ENCODE measurements around the gene FXYD3. TPM values are rescaled to one million over a fixed set of nuclear protein-coding genes. Genes with fewer than 3 reads are reported as not detected.
A peak's percentile ranks its signal among the peaks of the same experiment; 100 is the strongest.

Gene FXYD3
- total RNA-seq, 2 experiments from 2014 or later, result 0.35 to 0.88 TPM

GRCh38 chr19:35123573-35123972, 8.0 kb downstream of the FXYD3 start:
- Histone ChIP-seq H3K4me3 (ENCODE audit: low read depth, low read length, poor library complexity, severe bottlenecking) (no peak overlapping the region), H3K9me3 (ENCODE audit: low read length) (no peaks in the 10 kb centered on the region), H4K20me1 (ENCODE audit: insufficient read depth, low read length) (no peaks in the 10 kb centered on the region), H2AFZ (ENCODE audit: low read length) (no peak overlapping the region), H3K4me1 (ENCODE audit: insufficient read depth, low read length, poor library complexity, severe bottlenecking) (peaks cover 13% of the 10 kb centered on the region), H3K9me2 (ENCODE audit: insufficient read depth, low read length) (no peaks in the 10 kb centered on the region), H3K79me2 (ENCODE audit: insufficient read depth, low read depth, low read length) (no peaks in the 10 kb centered on the region), H3K4me2 (ENCODE audit: low read length) (peak overlapping the region; percentile 74; the same call in 1 of the 2 replicates), H3K27ac (ENCODE audit: low read depth, low read length, poor library complexity, severe bottlenecking) (no peak overlapping the region), H3K36me3 (ENCODE audit: insufficient read depth, low read length) (no peaks in the 10 kb centered on the region)
- ChIA-PET POLR2A (interaction anchor here (1.4 kb wide), 1 partner anchor 9 kb away, joined by 3 read pairs; no protein-coding TSS in a partner anchor), CTCF (ENCODE audit: unreplicated experiment) (no interaction called here)
- BruUV-seq (replicated peaks), result no TSS peak
- no peak for DNase-seq (ENCODE audit: low spot score)
- TF ChIP-seq CTCF (conservative IDR thresholded peaks at IDR 0.05; ENCODE audit: low read length) (no peak), EZH2phosphoT487 (IDR thresholded peaks at IDR 0.05; ENCODE audit: borderline replicate concordance, low read depth, low read length) (no peak)
- intact Hi-C loops (cut with micrococcal nuclease; ENCODE audit: unreplicated experiment), result no loop called here

- H3K4me3 ChIP-seq (ENCODE audit: low read depth, low read length, poor library complexity, severe bottlenecking), result peak overlapping the region; percentile 58
- ChIA-PET CTCF (ENCODE audit: unreplicated experiment) (interaction anchor here (0.9 to 1.3 kb wide), 2 partner anchors 11 to 17 kb away, joined by 4 read pairs; no protein-coding TSS in a partner anchor), POLR2A (interaction anchor here (0.9 to 1.4 kb wide), 3 partner anchors 10 to 136 kb away, joined by 3 to 4 read pairs (median 3); no protein-coding TSS in a partner anchor)
- H3K4me2 ChIP-seq (ENCODE audit: low read length), result peak overlapping the region; percentile 74
- TF ChIP-seq CTCF (conservative IDR thresholded peaks at IDR 0.05; ENCODE audit: low read length) (no peak), EZH2phosphoT487 (IDR thresholded peaks at IDR 0.05; ENCODE audit: borderline replicate concordance, low read depth, low read length) (no peak)
- DNase-seq (ENCODE audit: low spot score), result peak; percentile 89
- no peaks in the 10 kb centered on the region for H3K9me2 ChIP-seq (ENCODE audit: insufficient read depth, low read length)
- intact Hi-C loops (cut with micrococcal nuclease; ENCODE audit: unreplicated experiment), result no loop called here
- BruUV-seq (replicated peaks), result no TSS peak
- no peak overlapping the region for H3K27ac ChIP-seq (ENCODE audit: low read depth, low read length, poor library complexity, severe bottlenecking)
- no peaks in the 10 kb centered on the region for H3K9me3 ChIP-seq (ENCODE audit: low read length)
- no peaks in the 10 kb centered on the region for H4K20me1 ChIP-seq (ENCODE audit: insufficient read depth, low read length)
- H3K4me1 ChIP-seq (ENCODE audit: insufficient read depth, low read length, poor library complexity, severe bottlenecking), result peaks cover 13% of the 10 kb centered on the region
- no peaks in the 10 kb centered on the region for H3K79me2 ChIP-seq (ENCODE audit: insufficient read depth, low read depth, low read length)
- peak overlapping the region; percentile 85 for H2AFZ ChIP-seq (ENCODE audit: low read length)
- no peaks in the 10 kb centered on the region for H3K36me3 ChIP-seq (ENCODE audit: insufficient read depth, low read length)
Observed at GRCh38 chr19:35124098-35125060, 8.8 kb downstream of the FXYD3 start.

Data from OCI-LY7 (cell line).